GM12801 (cell line): ENCODE results near the gene BUB1.

Source experiments
- TF ChIP-seq, protein P1 (sequence below): IDR thresholded peaks from one replicate; pipeline ENCODE4 v1.5.1; 2011; ENCODE audit warnings: control low read depth; ENCODE audit not compliant: insufficient read length; ENCODE audit errors: extremely low read depth

The BUB1 gene

DNA sequence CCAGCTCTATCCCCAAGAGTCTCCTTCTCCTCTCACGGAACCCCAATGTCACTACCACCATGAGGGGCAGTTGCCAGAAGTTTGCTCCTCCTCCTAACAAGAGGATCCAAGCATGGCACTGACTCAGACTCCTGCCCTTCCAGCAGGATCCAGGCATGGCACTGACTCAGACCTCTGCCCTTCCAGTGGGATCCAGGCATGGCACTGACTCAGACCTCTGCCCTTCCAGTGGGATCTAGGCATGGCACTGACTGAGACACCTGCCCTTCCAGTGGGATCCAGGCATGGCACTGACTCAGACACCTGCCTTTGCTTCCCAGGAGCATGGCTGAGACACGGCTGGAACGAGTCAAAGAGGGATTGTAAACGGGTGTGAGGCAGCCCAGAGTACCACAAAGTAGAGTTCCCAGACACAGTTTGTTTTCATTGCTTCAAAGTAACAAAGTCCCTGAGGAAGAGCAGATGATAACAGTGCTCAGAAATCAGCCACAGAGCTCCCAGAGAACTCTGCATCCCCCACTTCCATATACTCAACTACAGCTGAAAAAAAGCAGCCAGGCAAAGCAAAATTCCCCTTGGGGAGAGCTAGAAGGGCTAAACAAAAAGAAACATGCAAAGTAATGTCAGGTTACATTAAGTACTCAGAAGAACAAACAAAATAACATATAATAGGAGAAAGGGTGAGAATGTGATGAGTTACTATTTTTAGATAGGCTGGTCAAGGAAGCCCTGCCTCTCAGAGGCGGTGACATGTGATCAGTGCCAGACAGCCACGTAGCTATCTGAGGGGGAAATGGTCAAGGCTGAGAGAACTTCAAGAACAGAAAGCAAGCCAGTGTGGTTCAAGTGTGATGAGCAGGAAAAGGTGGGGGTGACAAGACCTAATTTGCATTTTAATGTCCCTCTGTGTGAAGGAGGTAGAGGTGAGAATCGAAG is 3.0 kb downstream of the BUB1 start:
- TF ChIP-seq, protein P1, sequence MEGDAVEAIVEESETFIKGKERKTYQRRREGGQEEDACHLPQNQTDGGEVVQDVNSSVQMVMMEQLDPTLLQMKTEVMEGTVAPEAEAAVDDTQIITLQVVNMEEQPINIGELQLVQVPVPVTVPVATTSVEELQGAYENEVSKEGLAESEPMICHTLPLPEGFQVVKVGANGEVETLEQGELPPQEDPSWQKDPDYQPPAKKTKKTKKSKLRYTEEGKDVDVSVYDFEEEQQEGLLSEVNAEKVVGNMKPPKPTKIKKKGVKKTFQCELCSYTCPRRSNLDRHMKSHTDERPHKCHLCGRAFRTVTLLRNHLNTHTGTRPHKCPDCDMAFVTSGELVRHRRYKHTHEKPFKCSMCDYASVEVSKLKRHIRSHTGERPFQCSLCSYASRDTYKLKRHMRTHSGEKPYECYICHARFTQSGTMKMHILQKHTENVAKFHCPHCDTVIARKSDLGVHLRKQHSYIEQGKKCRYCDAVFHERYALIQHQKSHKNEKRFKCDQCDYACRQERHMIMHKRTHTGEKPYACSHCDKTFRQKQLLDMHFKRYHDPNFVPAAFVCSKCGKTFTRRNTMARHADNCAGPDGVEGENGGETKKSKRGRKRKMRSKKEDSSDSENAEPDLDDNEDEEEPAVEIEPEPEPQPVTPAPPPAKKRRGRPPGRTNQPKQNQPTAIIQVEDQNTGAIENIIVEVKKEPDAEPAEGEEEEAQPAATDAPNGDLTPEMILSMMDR: no peak

DNA sequence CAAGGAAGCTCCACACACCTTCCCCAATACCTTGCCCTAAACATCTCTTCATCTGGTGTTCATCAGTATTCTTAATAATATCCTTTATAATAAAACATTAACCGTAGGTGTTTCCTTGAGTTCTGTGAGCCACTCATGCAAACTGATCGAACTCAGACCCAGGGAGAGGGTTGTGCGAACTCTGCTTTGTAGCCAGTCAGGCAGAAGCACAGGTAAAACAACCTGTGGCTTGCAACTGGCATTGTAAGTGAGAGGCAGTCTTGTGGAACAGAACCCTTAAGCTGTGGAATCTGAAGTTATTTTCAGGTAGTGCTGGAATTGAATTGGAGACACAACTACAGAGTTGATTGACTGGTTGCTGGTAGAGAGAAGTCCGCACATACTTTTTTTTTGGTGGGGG is 4.7 kb downstream of the BUB1 start:
- TF ChIP-seq, protein P1: no peak

DNA sequence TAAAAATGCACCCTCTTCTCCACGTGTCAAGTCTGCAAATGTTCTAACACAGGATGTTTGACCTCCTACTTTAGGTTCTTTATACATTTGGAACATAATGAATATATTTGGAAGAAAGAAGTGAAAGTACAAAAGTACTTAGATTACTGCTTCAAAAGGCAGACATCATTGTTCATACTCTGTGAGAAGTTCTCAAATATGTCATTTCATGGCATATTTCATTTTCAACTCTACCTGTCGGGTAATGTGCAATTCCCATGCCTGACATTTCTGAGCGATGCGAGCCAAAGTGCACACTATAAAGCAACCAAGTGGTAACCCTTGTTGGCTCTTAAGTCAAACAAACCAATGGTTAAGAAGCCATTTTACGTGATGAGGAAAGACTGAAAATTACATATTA is 7.0 kb downstream of the BUB1 start:
- TF ChIP-seq, protein P1: no peak

DNA sequence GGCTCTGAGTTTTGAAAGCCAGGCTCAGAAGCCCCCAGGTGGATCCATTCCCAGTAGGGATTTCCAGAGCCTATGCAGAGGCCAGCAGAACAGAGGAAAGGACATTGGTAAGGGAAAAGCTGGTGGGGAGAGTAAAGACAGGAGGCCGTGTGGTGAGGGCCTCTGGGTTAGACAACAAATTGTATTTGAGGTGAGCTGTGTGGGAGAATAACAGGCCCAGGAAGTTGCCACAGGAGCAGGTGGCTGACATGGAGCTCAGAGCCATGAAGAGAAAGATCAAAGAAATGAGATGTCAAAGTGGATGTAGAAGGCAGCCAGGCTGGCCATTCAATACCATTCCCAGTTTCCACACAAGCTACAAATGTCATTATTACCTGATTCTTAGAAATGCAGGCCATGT is 8.8 kb downstream of the BUB1 start:
- TF ChIP-seq, protein P1: no peak

DNA sequence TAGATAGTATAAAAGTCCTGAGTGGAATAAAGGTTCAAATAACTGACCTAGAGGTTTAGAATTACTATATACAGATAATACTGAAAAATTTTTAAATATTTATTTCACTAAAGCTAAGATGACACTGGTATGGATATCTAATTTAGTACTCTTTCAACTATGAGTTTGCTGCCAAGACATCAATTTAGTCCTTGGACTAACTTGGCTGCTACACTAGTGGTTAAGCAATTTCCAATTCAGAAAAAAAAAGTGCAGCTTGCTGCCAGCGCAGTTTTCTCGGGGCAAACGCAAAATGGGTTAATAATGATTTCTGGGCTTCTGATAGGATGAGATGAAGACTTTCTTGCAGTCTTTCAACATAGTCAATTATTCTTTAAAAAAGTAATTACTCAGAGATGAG is 10.8 kb downstream of the BUB1 start:
- TF ChIP-seq, protein P1: no peak

DNA sequence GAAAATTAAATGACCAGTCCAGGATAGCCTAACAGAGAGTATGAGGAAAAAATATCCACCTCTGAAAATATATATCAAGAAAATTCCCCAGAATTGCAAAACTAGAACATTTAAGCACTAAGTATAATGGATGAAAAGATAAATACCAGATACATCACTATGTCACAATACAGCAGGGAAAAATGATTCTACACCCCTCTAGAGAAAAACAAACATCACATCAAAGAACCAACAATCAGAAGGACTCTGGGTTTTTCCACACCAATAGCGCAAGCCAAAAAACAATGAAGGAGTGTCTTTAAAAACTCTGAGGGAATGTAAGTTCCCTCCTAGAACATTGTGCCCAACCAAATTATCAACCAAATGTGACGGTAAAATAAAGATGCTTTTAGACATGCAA is 13.7 kb downstream of the BUB1 start:
- TF ChIP-seq, protein P1: no peak

DNA sequence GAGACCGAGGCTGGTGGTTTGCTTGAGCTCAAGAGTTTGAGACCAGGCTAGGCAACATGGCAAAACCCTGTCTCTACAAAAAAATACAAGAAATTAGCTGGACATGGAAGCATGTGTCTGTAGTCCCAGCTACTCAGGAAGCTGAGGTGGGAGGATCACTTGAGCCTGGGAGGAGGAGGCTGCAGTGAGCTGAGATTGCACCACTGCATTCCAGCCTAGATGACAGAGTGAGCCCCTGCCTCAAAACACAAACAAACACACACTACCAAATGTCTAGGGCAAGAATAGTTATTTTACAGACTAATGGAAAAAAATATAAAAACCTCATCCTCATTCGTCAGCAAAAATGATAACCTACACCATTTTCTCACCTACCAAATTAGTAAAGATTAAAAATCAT is 15.3 kb downstream of the BUB1 start:
- TF ChIP-seq, protein P1: no peak
